Endothelial cell of umbilical vein (primary cell): ENCODE measurements around the gene TMEM151B. TPM values are rescaled to one million over a fixed set of nuclear protein-coding genes. Genes with fewer than 3 reads are reported as not detected.
"Not testable (repeated sequence)": the region's sequence is repeated elsewhere in the genome, so short reads cannot be mapped to it uniquely, and the experiment has no call there.

Experiments
- BruUV-seq: library from RNA; stranded (reverse); fragments of 400-500 nt; replicated peaks from 2 replicates; lab custom pipeline; 2021; lab: Mats Ljungman, UMichigan
- CTCF ChIA-PET: fragments of 300-600, 350-600 bp; sonication (Branson Sonifier 250); formaldehyde crosslinking; loops from one replicate; lab custom pipeline; 2021; ENCODE audit warnings: antibody characterized with exemption, inconsistent platforms; lab: Charles Lee
- POLR2A ChIA-PET: fragments of 300-600, 350-600 bp; sonication (Branson Sonifier 250); formaldehyde crosslinking; loops from one replicate; lab custom pipeline; 2021; ENCODE audit warnings: antibody characterized with exemption, inconsistent platforms; lab: Charles Lee
- DNase-seq: peaks from one replicate; pipeline ENCODE4 v3.0.0-alpha.2; 2011; ENCODE audit warnings: low read depth, low spot score
- FAIRE-seq: peaks from 2 replicates; lab custom pipeline; 2011; peaks lifted over from hg19 to GRCh38; lab: Jason Lieb, UNC
- H2AFZ ChIP-seq: 2 replicates; pipeline ENCODE4 v1.6.0; 2012; ENCODE audit warnings: low read depth, low read length, control low read depth, inconsistent platforms
- H3K27ac ChIP-seq: 2 replicates; pipeline ENCODE4 v1.5.1; 2011; ENCODE audit warnings: low read depth, mild to moderate bottlenecking, control low read depth, low read length, moderate library complexity; ENCODE audit not compliant: insufficient read depth
- H3K27me3 ChIP-seq, 2 experiments: 2 replicates each; pipeline versions ENCODE4 v1.6.0 to v1.6.1; 2011; ENCODE audit warnings: low read length in 2 of 2, mixed read lengths in 1 of 2; ENCODE audit not compliant: control insufficient read depth in 2 of 2, insufficient read depth in 2 of 2
- H3K36me3 ChIP-seq, 2 experiments: 2 replicates in 1 of 2; 3 replicates in 1 of 2; pipeline ENCODE4 v1.5.1; 2011; ENCODE audit warnings: low read length in 2 of 2, mild to moderate bottlenecking in 1 of 2, moderate library complexity in 1 of 2; ENCODE audit not compliant: control insufficient read depth in 2 of 2, insufficient read depth in 2 of 2; ENCODE audit errors: extremely low read depth in 1 of 2
- H3K4me1 ChIP-seq: 3 replicates; pipeline ENCODE4 v1.5.1; 2011; ENCODE audit warnings: mild to moderate bottlenecking, low read length; ENCODE audit not compliant: control insufficient read depth, insufficient read depth; ENCODE audit errors: extremely low read depth
- H3K4me2 ChIP-seq: 2 replicates; pipeline ENCODE4 v1.6.1; 2011; ENCODE audit warnings: low read length, control low read depth, mixed read lengths; ENCODE audit not compliant: insufficient read depth
- H3K4me3 ChIP-seq, 3 experiments: fragments of 200-600 bp in 1 of 3; sonication (generic), shearing (Covaris generic) in 1 of 3; replicated peaks in 1 of 3; 2 replicates each; pipeline ENCODE4 v1.5.1; 2011 to 2016; ENCODE audit warnings: control low read depth in 3 of 3, low read length in 3 of 3, mild to moderate bottlenecking in 2 of 3, inconsistent platforms in 1 of 3, low read depth in 1 of 3, moderate library complexity in 1 of 3; ENCODE audit not compliant: insufficient read depth in 1 of 3
- H3K79me2 ChIP-seq: 2 replicates; pipeline ENCODE4 v1.6.0; 2012; ENCODE audit warnings: low read length, inconsistent platforms; ENCODE audit not compliant: control insufficient read depth, insufficient read depth
- H3K9ac ChIP-seq: replicated peaks from 2 replicates; pipeline ENCODE3; 2011; ENCODE audit warnings: low read length, control low read depth; ENCODE audit not compliant: insufficient read depth; ENCODE audit errors: extremely low read depth
- H3K9me1 ChIP-seq: replicated peaks from 3 replicates; pipeline ENCODE4 v1.6.0; 2011; ENCODE audit warnings: mild to moderate bottlenecking, low read length; ENCODE audit not compliant: control insufficient read depth, insufficient read depth; ENCODE audit errors: extremely low read depth
- H3K9me3 ChIP-seq: replicated peaks from 2 replicates; pipeline ENCODE4 v1.5.1; 2012; ENCODE audit warnings: low read length, inconsistent platforms; ENCODE audit not compliant: control insufficient read depth, insufficient read depth
- H4K20me1 ChIP-seq: replicated peaks from 2 replicates; pipeline ENCODE3; 2011; ENCODE audit warnings: mild to moderate bottlenecking, low read length; ENCODE audit not compliant: control insufficient read depth, insufficient read depth; ENCODE audit errors: extremely low read depth
- FOS ChIP-seq: IDR thresholded peaks from 2 replicates; pipeline ENCODE4 v1.6.1; 2011; ENCODE audit warnings: mild to moderate bottlenecking, low read length, moderate library complexity, borderline replicate concordance; ENCODE audit not compliant: insufficient read depth
- GATA2 ChIP-seq: IDR thresholded peaks from 2 replicates; pipeline ENCODE4 v1.7.0; 2011; ENCODE audit warnings: low read depth, mild to moderate bottlenecking, moderate library complexity, mixed read lengths, low read length; ENCODE audit not compliant: insufficient read length, insufficient read depth
- JUN ChIP-seq: IDR thresholded peaks from 2 replicates; pipeline ENCODE4 v1.6.1; 2011; ENCODE audit warnings: borderline replicate concordance, low read depth; ENCODE audit not compliant: insufficient read length, insufficient read depth
- POLR2A ChIP-seq: IDR thresholded peaks from 2 replicates; pipeline ENCODE4 v1.6.1; 2012; ENCODE audit warnings: low read depth, mild to moderate bottlenecking, control low read depth, low read length
- POLR2AphosphoS5 ChIP-seq: IDR thresholded peaks from 2 replicates; pipeline ENCODE4 v1.6.1; 2012; ENCODE audit warnings: low read depth, mild to moderate bottlenecking, control low read depth, low read length, moderate library complexity; ENCODE audit not compliant: insufficient read depth
- dilution Hi-C: fragments of 300-500 bp; cut with MboI; formaldehyde crosslinking; loops from one replicate; pipeline ENCODE4 v1.15.0; 2019; ENCODE audit warnings: low sequenced_read_pairs; ENCODE audit not compliant: extremely low pct_ligation_motif_present
- intact Hi-C: fragments of 100-400 bp; cut with micrococcal nuclease; formaldehyde crosslinking; loops from one replicate; pipeline ENCODE4 v1.10.0; 2022
- polyA plus RNA-seq, 4 experiments: library from polyadenylated mRNA; depleted of rRNA in 3 of 4; stranded (reverse) in 3 of 4; unstranded in 1 of 4; fragments of >200 nt; gene quantifications; 2 replicates each; pipeline versions ENCODE4 v1.2.1 to v1.2.3, GENCODE V29; 2011 to 2012; ENCODE audit warnings: missing spikeins in 1 of 4
- total RNA-seq: library from RNA; stranded (reverse); gene quantifications from 2 replicates; pipeline ENCODE4 v1.2.3, GENCODE V29; 2021
- TF ChIP-seq, protein P1 (sequence below), 2 donors: IDR thresholded peaks; 1 replicate in 1 of 2; 2 replicates in 1 of 2; pipeline ENCODE4 v1.5.1; 2011; ENCODE audit warnings: low read length in 2 of 2, mild to moderate bottlenecking in 2 of 2, moderate library complexity in 2 of 2, control low read depth in 1 of 2, inconsistent platforms in 1 of 2, low read depth in 1 of 2; ENCODE audit not compliant: insufficient read depth in 1 of 2; ENCODE audit errors: extremely low read depth in 1 of 2
- TF ChIP-seq, protein P2 (sequence below): IDR thresholded peaks from 2 replicates; pipeline ENCODE4 v1.6.1; 2011; ENCODE audit not compliant: insufficient read depth, insufficient read length

The TMEM151B gene
- total and polyA plus RNA-seq, 2 donors (not counting 3 experiments of a cell fraction or from before 2014, with no cell fraction given): 0.03 to 0.07 TPM

DNA sequence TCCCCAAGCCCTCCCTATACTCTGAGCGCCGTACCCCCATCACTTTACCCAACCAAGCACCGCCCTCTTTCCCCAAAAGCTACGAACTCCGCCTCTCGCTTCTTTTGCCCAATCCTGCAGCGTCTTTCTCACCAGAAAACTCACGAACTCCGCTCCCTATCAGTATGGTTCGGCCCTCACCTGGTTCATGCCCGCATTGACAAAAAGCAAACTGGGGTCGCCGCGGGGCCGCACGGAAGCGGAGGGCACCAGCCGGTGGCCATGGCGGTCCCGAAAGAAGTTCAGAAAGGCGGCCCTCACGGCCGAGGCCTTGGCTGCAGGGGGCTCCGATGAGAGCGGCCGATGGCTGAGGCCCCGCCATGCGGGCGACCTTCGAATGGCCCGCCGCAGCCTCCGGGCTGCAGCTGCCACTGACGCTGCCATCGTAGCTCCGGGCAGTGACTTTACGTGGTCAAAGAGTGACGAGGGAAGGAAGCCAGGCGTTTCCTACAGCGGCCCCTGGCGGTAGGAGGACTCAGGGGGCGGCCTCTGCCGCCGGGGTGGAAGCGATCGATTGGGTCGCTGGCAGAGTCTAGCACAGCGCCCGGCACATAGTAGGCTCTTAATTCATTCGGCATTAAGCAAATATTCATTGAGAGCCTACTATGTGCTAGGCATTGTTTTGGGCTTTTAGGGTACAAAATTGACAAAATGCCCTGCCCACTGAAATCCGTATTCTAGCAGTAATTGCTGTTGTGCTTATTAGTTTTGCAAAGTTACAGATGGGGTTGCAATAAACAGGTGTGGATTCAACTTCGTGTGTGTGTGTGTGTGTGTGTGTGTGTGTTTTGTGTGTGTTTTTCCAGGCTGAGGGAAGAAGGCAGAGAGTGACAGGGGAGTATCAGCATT, 42.9 kb downstream of the TMEM151B start, which contains the start of gene AARS2:
Gene AARS2 (minus strand): TSS at position 447 of the 888 bp plus-strand sequence. CDS start 24 bp downstream, at position 423.
- H3K4me2 ChIP-seq: peak within 1 kb of the TSS; percentile 78
- dilution Hi-C loops (no loop called here), intact Hi-C loops (no loop called here)
- peak within 1 kb of the TSS; percentile 87 to 97 (median 92) for H3K4me3 ChIP-seq
- peak within 1 kb of the TSS; percentile 81 for H3K9ac ChIP-seq
- H3K9me1 ChIP-seq: no peaks in the 10 kb centered on the region
- POLR2A ChIA-PET: no interaction called here
- H2AFZ ChIP-seq: peak within 1 kb of the TSS; percentile 87
- peaks cover 4 to 20% of the 10 kb centered on the region in 2 experiments for H3K36me3 ChIP-seq
- no peaks in the 10 kb centered on the region for H4K20me1 ChIP-seq
- FAIRE-seq: peak; percentile 84
- no peaks in the 10 kb centered on the region for H3K9me3 ChIP-seq
- CTCF ChIA-PET: interaction anchor here (0.7 to 3.1 kb wide), 25 partner anchors 8 to 217 kb away, joined by 3 to 36 read pairs (median 4); partner anchors contain the start of gene TMEM151B
- peak within 1 kb of the TSS; percentile 49 for H3K27ac ChIP-seq
- DNase-seq: peak; percentile 85
- peaks cover 9% of the 10 kb centered on the region for H3K79me2 ChIP-seq
- H3K4me1 ChIP-seq: peaks cover 7% of the 10 kb centered on the region
- TF ChIP-seq JUN (no peak), POLR2AphosphoS5 (peak; percentile 89), POLR2A (peak; percentile 83), FOS (no peak), GATA2 (no peak)
- TF ChIP-seq, protein P1, sequence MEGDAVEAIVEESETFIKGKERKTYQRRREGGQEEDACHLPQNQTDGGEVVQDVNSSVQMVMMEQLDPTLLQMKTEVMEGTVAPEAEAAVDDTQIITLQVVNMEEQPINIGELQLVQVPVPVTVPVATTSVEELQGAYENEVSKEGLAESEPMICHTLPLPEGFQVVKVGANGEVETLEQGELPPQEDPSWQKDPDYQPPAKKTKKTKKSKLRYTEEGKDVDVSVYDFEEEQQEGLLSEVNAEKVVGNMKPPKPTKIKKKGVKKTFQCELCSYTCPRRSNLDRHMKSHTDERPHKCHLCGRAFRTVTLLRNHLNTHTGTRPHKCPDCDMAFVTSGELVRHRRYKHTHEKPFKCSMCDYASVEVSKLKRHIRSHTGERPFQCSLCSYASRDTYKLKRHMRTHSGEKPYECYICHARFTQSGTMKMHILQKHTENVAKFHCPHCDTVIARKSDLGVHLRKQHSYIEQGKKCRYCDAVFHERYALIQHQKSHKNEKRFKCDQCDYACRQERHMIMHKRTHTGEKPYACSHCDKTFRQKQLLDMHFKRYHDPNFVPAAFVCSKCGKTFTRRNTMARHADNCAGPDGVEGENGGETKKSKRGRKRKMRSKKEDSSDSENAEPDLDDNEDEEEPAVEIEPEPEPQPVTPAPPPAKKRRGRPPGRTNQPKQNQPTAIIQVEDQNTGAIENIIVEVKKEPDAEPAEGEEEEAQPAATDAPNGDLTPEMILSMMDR (IDR thresholded peaks at IDR 0.05; ENCODE audit: extremely low read depth in 1 of 2, insufficient read depth in 1 of 2, low read depth in 1 of 2, low read length in 2 of 2): peak; percentile 99
- TF ChIP-seq, protein P2, sequence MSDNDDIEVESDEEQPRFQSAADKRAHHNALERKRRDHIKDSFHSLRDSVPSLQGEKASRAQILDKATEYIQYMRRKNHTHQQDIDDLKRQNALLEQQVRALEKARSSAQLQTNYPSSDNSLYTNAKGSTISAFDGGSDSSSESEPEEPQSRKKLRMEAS: peak; percentile 71
- BruUV-seq: no TSS peak
- H3K27me3 ChIP-seq: peaks cover 5 to 6% of the 10 kb centered on the region in 2 experiments

DNA sequence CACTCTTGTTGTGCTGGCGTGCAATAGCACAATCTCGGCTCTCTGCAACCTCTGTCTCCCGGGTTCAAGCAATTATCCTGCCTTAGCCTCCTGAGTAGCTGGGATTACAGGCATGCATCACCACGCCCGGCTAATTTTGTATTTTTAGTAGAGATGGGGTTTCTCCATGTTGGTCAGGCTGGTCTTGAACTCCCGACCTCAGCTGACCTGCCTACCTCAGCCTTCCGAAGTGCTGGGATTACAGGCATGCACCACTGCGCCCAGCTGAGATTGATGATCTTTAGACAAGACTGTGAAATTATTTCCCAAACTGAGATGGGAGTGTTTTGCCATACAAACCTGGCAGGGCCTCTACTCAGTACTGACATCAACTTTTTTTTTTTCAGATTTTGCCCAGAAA, 44.4 kb downstream of the TMEM151B start:
- H3K27me3 ChIP-seq: peaks cover 8 to 11% of the 10 kb centered on the region in 2 experiments
- CTCF ChIA-PET: interaction anchor here (1.1 to 3.1 kb wide), 3 partner anchors 11 to 24 kb away, joined by 3 to 36 read pairs (median 14); no protein-coding TSS in a partner anchor
- DNase-seq, H4K20me1 ChIP-seq, POLR2A ChIA-PET, BruUV-seq, H2AFZ ChIP-seq, intact Hi-C loops, H3K4me1 ChIP-seq, FAIRE-seq, H3K79me2 ChIP-seq, H3K9me1 ChIP-seq, dilution Hi-C loops, H3K9me3 ChIP-seq, H3K27ac ChIP-seq, H3K4me3 ChIP-seq, H3K9ac ChIP-seq, H3K4me2 ChIP-seq: not testable (repeated sequence)
- H3K36me3 ChIP-seq: peaks cover 4 to 12% of the 10 kb centered on the region in 2 experiments
